Vagina (tissue), 2 donors: ENCODE measurements around the gene ARHGAP21. TPM values are rescaled to one million over a fixed set of nuclear protein-coding genes. Genes with fewer than 3 reads are reported as not detected.
A peak's percentile ranks its signal among the peaks of the same experiment; 100 is the strongest.
"Not testable (repeated sequence)": the region's sequence is repeated elsewhere in the genome, so short reads cannot be mapped to it uniquely, and the experiment has no call there.

Experiments
- DNase-seq, 2 donors: peaks; one replicate each; pipeline ENCODE4 v3.0.0-alpha.2; 2017; ENCODE audit errors: extremely low spot score in 2 of 2
- H3K27ac ChIP-seq: fragments of 200-600 bp; sonication (generic); one replicate; pipeline ENCODE4 v1.5.1; 2019
- H3K27me3 ChIP-seq: fragments of 200-600 bp; sonication (generic); one replicate; pipeline ENCODE4 v1.5.1; 2019
- H3K36me3 ChIP-seq, 2 donors: fragments of 200-600 bp; sonication (generic); one replicate each; pipeline ENCODE4 v1.5.1; 2017 to 2019
- H3K4me1 ChIP-seq: fragments of 200-600 bp; sonication (generic); one replicate; pipeline ENCODE4 v1.5.1; 2019
- H3K4me3 ChIP-seq, 2 donors: fragments of 200-600 bp; sonication (generic); 1 replicate in 1 of 2; 2 replicates in 1 of 2; pipeline ENCODE4 v1.5.1; 2016 to 2019
- H3K9me3 ChIP-seq: fragments of 200-600 bp; sonication (generic); one replicate; pipeline ENCODE4 v1.5.1; 2019
- POLR2A ChIP-seq, 2 donors: fragments of 450-650 bp; IDR thresholded peaks; one replicate each; pipeline ENCODE4 v1.6.1; 2017; ENCODE audit warnings: antibody characterized with exemption in 2 of 2, mild to moderate bottlenecking in 2 of 2, moderate library complexity in 2 of 2
- POLR2AphosphoS5 ChIP-seq, 2 donors: sonication (generic); formaldehyde crosslinking; IDR thresholded peaks; one replicate each; pipeline ENCODE4 v1.9.0; 2017; ENCODE audit warnings: antibody characterized with exemption in 2 of 2, mild to moderate bottlenecking in 2 of 2, low read depth in 1 of 2; ENCODE audit not compliant: insufficient read depth in 1 of 2
- intact Hi-C: fragments of 100-400 bp; cut with DNase I; formaldehyde crosslinking; loops from one replicate; pipeline ENCODE4 v1.15.1; 2023
- total RNA-seq: library from RNA; depleted of rRNA; stranded (reverse); fragments of >200 nt; gene quantifications from one replicate; pipeline ENCODE4 v1.2.3, GENCODE V29; 2016
- TF ChIP-seq, protein P1 (sequence below), 3 experiments: fragments of 450-650 bp in 2 of 3; fragments of 200-600 bp in 1 of 3; sonication (generic) in 1 of 3; IDR thresholded peaks; one replicate each; pipeline ENCODE4 v1.5.1; 2017 to 2019; ENCODE audit warnings: antibody characterized with exemption in 3 of 3, mild to moderate bottlenecking in 2 of 3, moderate library complexity in 2 of 3

ARHGAP21 gene
- 43.0 TPM for total RNA-seq

DNA sequence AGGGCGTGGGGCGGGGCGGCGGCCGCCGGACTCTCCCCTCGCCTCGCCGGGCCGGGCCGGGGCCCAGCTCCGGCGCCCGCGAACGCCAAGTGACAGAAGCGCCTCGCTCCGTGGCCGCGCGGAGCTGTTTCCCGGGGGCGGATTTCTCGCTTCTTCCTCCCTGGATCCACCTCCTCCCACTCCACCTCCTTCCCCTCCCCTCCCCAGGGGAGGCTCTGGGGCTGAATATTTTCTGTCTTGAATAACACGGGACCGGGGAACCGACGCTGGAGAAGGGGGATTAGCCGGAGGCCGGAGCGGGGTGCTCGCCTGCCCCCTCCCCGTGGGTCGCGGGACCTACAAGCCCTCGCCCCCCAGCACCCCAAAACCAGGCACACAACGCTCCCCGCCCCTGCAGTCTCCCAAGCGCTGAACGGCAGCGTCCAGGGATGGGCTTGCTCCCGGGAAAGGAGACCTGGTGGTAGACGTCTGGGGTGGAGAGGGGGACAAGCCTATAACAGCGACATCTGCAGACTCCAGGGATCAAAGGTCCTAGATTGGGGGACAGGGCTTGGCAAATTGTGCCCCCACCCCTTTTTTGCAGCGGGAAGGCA, at the start of gene ARHGAP21:
TSS of gene ARHGAP21 (minus strand) at position 100 of the 593 bp plus-strand sequence. CDS start 1,988 bp downstream, outside the sequence.
- peak within 1 kb of the TSS; percentile 85 to 89 for H3K4me3 ChIP-seq
- TF ChIP-seq POLR2A (IDR thresholded peaks at IDR 0.05), result peak in 1 of 2 donors; percentile 30
- TF ChIP-seq, protein P1, sequence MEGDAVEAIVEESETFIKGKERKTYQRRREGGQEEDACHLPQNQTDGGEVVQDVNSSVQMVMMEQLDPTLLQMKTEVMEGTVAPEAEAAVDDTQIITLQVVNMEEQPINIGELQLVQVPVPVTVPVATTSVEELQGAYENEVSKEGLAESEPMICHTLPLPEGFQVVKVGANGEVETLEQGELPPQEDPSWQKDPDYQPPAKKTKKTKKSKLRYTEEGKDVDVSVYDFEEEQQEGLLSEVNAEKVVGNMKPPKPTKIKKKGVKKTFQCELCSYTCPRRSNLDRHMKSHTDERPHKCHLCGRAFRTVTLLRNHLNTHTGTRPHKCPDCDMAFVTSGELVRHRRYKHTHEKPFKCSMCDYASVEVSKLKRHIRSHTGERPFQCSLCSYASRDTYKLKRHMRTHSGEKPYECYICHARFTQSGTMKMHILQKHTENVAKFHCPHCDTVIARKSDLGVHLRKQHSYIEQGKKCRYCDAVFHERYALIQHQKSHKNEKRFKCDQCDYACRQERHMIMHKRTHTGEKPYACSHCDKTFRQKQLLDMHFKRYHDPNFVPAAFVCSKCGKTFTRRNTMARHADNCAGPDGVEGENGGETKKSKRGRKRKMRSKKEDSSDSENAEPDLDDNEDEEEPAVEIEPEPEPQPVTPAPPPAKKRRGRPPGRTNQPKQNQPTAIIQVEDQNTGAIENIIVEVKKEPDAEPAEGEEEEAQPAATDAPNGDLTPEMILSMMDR (IDR thresholded peaks at IDR 0.05), result no peak
- no peak for TF ChIP-seq POLR2AphosphoS5 (IDR thresholded peaks at IDR 0.05; ENCODE audit: insufficient read depth in 1 of 2, low read depth in 1 of 2)
- H3K27me3 ChIP-seq, result no peaks in the 10 kb centered on the region
- no peaks in the 10 kb centered on the region for H3K36me3 ChIP-seq
- H3K9me3 ChIP-seq, result no peaks in the 10 kb centered on the region
- intact Hi-C loops, result loop anchor here (2.0 to 10.0 kb wide), 2 partner anchors 229 to 291 kb away; partner anchors contain the start of genes ENKUR, PRTFDC1 and THNSL1
- H3K4me1 ChIP-seq, result peaks cover 30% of the 10 kb centered on the region
- DNase-seq, result no peak
- H3K27ac ChIP-seq, result peak within 1 kb of the TSS; percentile 95

DNA sequence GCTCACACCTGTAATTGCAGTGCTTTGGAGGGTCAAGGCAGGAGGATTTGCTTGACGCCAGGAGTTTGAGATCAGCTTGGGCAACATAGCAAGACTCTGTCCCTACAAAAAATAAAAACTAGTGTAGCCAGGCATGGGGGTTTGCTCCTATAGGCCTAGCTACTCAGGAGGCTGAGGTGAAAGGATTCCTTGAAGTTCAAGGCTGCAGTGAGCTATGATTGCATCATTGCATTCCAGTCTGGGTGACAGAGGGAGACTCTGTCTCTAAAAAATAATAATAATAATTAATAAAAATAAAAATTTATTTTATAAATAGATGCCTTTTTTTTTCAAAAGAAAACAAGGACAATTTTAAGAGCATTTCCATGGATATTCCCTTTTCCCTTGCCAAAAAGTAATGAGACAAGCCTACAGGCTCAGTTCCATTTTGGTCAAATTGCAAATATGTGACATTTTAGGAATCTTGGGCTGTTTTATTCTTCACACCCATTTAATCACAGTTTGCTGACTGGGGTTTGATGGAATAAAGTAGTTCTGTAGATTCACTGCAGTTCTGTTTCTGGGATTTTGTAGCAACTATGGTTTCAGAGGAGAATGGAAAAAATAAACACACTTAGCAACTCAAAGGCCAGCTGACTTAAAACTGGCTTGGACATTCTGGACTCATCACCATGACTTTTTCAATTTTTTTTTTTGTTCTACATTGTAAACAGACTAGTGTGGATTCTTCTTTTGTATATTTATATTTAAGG, 48.4 kb upstream of the ARHGAP21 start:
- Histone ChIP-seq H3K4me3 (no peak overlapping the region), H3K27ac (no peak overlapping the region), H3K27me3 (no peaks in the 10 kb centered on the region), H3K36me3 (no peaks in the 10 kb centered on the region), H3K9me3 (no peaks in the 10 kb centered on the region), H3K4me1 (no peaks in the 10 kb centered on the region)
- DNase-seq, result no peak
- TF ChIP-seq POLR2AphosphoS5 (IDR thresholded peaks at IDR 0.05; ENCODE audit: insufficient read depth in 1 of 2, low read depth in 1 of 2) (no peak), POLR2A (IDR thresholded peaks at IDR 0.05) (no peak)
- TF ChIP-seq, protein P1 (IDR thresholded peaks at IDR 0.05), result no peak
- intact Hi-C loops, result no loop called here

DNA sequence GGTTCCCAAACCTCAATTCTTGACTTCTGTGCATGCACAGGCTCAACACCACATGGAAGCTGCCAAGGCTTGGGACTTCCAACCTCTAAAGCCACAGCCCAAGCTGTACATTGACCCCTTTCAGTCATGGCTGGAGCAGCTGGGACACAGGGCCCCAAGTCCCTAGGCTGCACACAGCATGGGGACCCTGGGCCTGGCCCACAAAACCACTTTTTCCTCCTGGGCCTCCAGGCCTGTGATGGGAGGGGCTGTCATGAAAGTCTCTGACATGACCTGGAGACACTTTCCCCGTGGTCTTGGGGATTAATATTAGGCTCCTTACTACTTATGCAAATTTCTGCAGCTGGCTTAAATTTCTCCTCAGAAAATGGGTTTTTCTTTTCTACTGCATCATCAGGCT, 41.3 kb upstream of the ARHGAP21 start:
- H3K9me3 ChIP-seq, intact Hi-C loops, H3K27ac ChIP-seq, H3K4me1 ChIP-seq, H3K36me3 ChIP-seq, H3K4me3 ChIP-seq, DNase-seq, H3K27me3 ChIP-seq: not testable (repeated sequence)

DNA sequence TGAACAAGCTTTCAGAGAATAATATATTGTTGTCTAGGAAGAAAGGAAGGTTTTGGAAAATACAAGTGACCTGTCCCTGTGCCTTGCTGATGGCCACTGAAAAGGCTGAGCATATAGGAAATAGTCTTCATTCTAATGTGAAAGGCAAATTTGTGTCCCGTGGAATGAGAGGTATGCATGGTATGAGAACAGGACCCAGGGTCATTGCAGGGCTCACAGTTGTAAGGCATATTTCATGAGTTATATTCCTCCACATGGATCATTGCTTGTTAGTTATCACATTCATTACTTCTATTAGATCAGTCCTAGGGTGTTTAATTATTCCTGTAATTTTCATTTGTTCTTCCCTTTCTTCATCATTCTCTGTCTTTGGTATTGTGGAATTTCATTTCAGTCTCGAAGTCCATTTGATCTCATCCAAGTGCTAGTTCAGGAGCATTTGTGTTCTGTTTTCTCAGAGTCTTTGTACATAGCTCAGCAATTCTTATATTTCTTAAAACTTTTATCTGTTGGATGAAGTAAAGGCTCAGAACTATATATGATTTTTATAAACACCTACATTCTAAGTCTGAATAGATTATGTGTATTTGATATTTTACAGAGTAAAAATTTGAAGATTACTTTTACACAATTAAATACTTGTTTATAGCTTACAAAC, 39.4 kb upstream of the ARHGAP21 start:
- Histone ChIP-seq H3K36me3 (no peaks in the 10 kb centered on the region), H3K4me1 (no peaks in the 10 kb centered on the region), H3K27me3 (no peaks in the 10 kb centered on the region), H3K9me3 (no peaks in the 10 kb centered on the region), H3K27ac (no peak overlapping the region), H3K4me3 (no peak overlapping the region)
- DNase-seq, result no peak
- intact Hi-C loops, result no loop called here
- no peak for TF ChIP-seq POLR2AphosphoS5 (IDR thresholded peaks at IDR 0.05; ENCODE audit: insufficient read depth in 1 of 2, low read depth in 1 of 2)
- no peak for TF ChIP-seq POLR2A (IDR thresholded peaks at IDR 0.05)
- TF ChIP-seq, protein P1 (IDR thresholded peaks at IDR 0.05), result no peak

DNA sequence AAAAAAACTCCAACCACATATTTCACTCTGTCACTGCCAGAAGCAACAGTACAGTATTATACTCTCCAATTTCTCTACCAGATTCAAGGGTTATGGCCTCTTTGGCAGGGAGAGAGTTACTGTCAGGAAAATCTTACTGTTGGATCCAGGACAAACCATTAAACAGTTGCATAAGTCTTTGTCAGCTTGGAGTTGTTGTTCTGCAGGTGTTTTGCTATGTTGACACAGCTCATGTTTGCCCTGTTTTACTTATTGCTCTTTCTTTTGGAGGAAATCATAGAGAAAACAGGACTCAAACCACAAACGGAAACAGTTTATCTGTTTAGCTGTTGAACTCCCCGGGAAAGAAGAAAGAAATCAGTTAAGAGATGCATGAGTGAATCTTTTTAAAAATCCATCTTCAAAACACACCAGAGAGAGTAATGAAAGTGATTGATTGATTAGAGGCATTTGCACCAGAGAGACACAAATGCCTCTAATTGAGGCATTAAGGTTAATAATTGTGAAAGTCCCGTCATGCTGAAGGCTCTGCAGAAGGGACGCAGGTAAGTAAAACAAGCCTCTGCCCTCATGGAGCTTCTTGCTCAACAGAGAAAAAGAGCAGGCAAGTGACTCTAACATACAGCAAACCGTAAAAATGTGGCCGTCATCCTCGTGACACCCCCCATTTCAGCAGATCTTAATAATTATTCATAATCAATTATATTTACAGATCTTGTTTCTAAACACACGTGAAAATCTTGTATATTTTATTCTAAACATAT, 38.7 kb upstream of the ARHGAP21 start:
- intact Hi-C loops, result no loop called here
- Histone ChIP-seq H3K4me1 (no peaks in the 10 kb centered on the region), H3K36me3 (no peaks in the 10 kb centered on the region), H3K27me3 (no peaks in the 10 kb centered on the region), H3K9me3 (no peaks in the 10 kb centered on the region), H3K4me3 (no peak overlapping the region), H3K27ac (no peak overlapping the region)
- no peak for TF ChIP-seq POLR2A (IDR thresholded peaks at IDR 0.05)
- no peak for TF ChIP-seq POLR2AphosphoS5 (IDR thresholded peaks at IDR 0.05; ENCODE audit: insufficient read depth in 1 of 2, low read depth in 1 of 2)
- TF ChIP-seq, protein P1 (IDR thresholded peaks at IDR 0.05), result no peak
- DNase-seq, result no peak
